Stimulated activated memory B cell treated with anti-CD40 and anti-IgM and Interleukin-4, amounts not matched to agents 10 μg/mL and 1 μg/mL and 100 μg/mL, for 72 hours (primary cell): ENCODE results near the gene IQCE.
A peak's percentile ranks its signal among the peaks of the same experiment; 100 is the strongest.

Source experiments
- ATAC-seq: fragments of 150-1000 bp; cut with Tn5 transposase; 2 replicates; pipeline ENCODE4 v1.10.0; 2021
- H3K27ac Mint-ChIP-seq: one replicate; pipeline ENCODE4 v1.8.0; 2022; ENCODE audit warnings: mild to moderate bottlenecking, mixed read lengths
- H3K27me3 Mint-ChIP-seq: one replicate; pipeline ENCODE4 v1.8.0; 2022; ENCODE audit warnings: mixed read lengths
- H3K36me3 Mint-ChIP-seq: one replicate; pipeline ENCODE4 v1.8.0; 2022; ENCODE audit warnings: mixed read lengths
- H3K4me1 Mint-ChIP-seq: one replicate; pipeline ENCODE4 v1.8.0; 2022; ENCODE audit warnings: mixed read lengths
- H3K4me3 Mint-ChIP-seq: one replicate; pipeline ENCODE4 v1.8.0; 2022; ENCODE audit warnings: mild to moderate bottlenecking, moderate library complexity, mixed read lengths
- H3K9me3 Mint-ChIP-seq: one replicate; pipeline ENCODE4 v1.8.0; 2022; ENCODE audit warnings: mixed read lengths

Gene IQCE

GRCh38 chr7:2650451-2650850 is 91.7 kb downstream of the IQCE start:
- Mint-ChIP-seq H3K27me3 (no peaks in the 10 kb centered on the region), H3K27ac (no peak overlapping the region), H3K36me3 (peaks cover 19% of the 10 kb centered on the region), H3K4me1 (peaks cover 5% of the 10 kb centered on the region), H3K4me3 (no peak overlapping the region), H3K9me3 (no peaks in the 10 kb centered on the region)
- ATAC-seq, result no peak

- no peaks in the 10 kb centered on the region for H3K4me1 Mint-ChIP-seq
- H3K36me3 Mint-ChIP-seq, result peaks cover 19% of the 10 kb centered on the region
- no peaks in the 10 kb centered on the region for H3K27me3 Mint-ChIP-seq
- no peak overlapping the region for H3K4me3 Mint-ChIP-seq
- ATAC-seq, result peak; percentile 21
- no peaks in the 10 kb centered on the region for H3K9me3 Mint-ChIP-seq
- no peak overlapping the region for H3K27ac Mint-ChIP-seq
Measured at GRCh38 chr7:2651336-2651735, 92.6 kb downstream of the IQCE start.

- no peaks in the 10 kb centered on the region for H3K9me3 Mint-ChIP-seq
- H3K4me3 Mint-ChIP-seq, result no peak overlapping the region
- H3K4me1 Mint-ChIP-seq, result no peaks in the 10 kb centered on the region
- H3K27ac Mint-ChIP-seq, result no peak overlapping the region
- no peaks in the 10 kb centered on the region for H3K27me3 Mint-ChIP-seq
- ATAC-seq, result no peak
- H3K36me3 Mint-ChIP-seq, result peaks cover 22% of the 10 kb centered on the region
Measured at GRCh38 chr7:2651847-2652735, 93.3 kb downstream of the IQCE start.

GRCh38 chr7:2652736-2653060 is 93.9 kb downstream of the IQCE start:
- Mint-ChIP-seq H3K27me3 (no peaks in the 10 kb centered on the region), H3K9me3 (no peaks in the 10 kb centered on the region), H3K36me3 (peaks cover 28% of the 10 kb centered on the region), H3K4me1 (no peaks in the 10 kb centered on the region), H3K27ac (no peak overlapping the region), H3K4me3 (no peak overlapping the region)
- no peak for ATAC-seq

- Mint-ChIP-seq H3K36me3 (peaks cover 20% of the 10 kb centered on the region), H3K4me3 (no peak overlapping the region)
Measured at GRCh38 chr7:2654059-2654458, 95.3 kb downstream of the IQCE start.

GRCh38 chr7:2655870-2656614 is 97.3 kb downstream of the IQCE start:
- Mint-ChIP-seq H3K36me3 (peaks cover 27% of the 10 kb centered on the region), H3K4me3 (no peak overlapping the region), H3K4me1 (no peaks in the 10 kb centered on the region), H3K9me3 (no peaks in the 10 kb centered on the region), H3K27me3 (no peaks in the 10 kb centered on the region), H3K27ac (no peak overlapping the region)
- no peak for ATAC-seq

More at GRCh38 chr7:2654059-2654458, 95.3 kb downstream of the IQCE start:
- no peak for ATAC-seq
- no peak overlapping the region for H3K27ac Mint-ChIP-seq
- no peaks in the 10 kb centered on the region for H3K9me3 Mint-ChIP-seq
- no peaks in the 10 kb centered on the region for H3K27me3 Mint-ChIP-seq
- H3K4me1 Mint-ChIP-seq, result no peaks in the 10 kb centered on the region

GRCh38 chr7:2657208-2657607 is 98.4 kb downstream of the IQCE start:
- ATAC-seq, result no peak
- no peaks in the 10 kb centered on the region for H3K9me3 Mint-ChIP-seq
- H3K36me3 Mint-ChIP-seq, result peaks cover 33% of the 10 kb centered on the region
- no peaks in the 10 kb centered on the region for H3K27me3 Mint-ChIP-seq
- H3K4me1 Mint-ChIP-seq, result no peaks in the 10 kb centered on the region
- no peak overlapping the region for H3K4me3 Mint-ChIP-seq
- H3K27ac Mint-ChIP-seq, result no peak overlapping the region

- ATAC-seq, result no peak
Measured at GRCh38 chr7:2657920-2658671, 99.3 kb downstream of the IQCE start.

GRCh38 chr7:2658941-2659340 is 100.2 kb downstream of the IQCE start:
- Mint-ChIP-seq H3K27me3 (no peaks in the 10 kb centered on the region), H3K4me3 (no peak overlapping the region), H3K36me3 (peaks cover 31% of the 10 kb centered on the region), H3K4me1 (no peaks in the 10 kb centered on the region), H3K27ac (no peak overlapping the region), H3K9me3 (no peaks in the 10 kb centered on the region)
- no peak for ATAC-seq

More at GRCh38 chr7:2657920-2658671, 99.3 kb downstream of the IQCE start:
- Mint-ChIP-seq H3K4me3 (no peak overlapping the region), H3K27ac (no peak overlapping the region), H3K4me1 (no peaks in the 10 kb centered on the region), H3K27me3 (no peaks in the 10 kb centered on the region), H3K36me3 (peaks cover 31% of the 10 kb centered on the region), H3K9me3 (no peaks in the 10 kb centered on the region)

GRCh38 chr7:2659556-2660358 is 101.0 kb downstream of the IQCE start:
- Mint-ChIP-seq H3K27me3 (no peaks in the 10 kb centered on the region), H3K27ac (no peak overlapping the region), H3K4me3 (no peak overlapping the region), H3K36me3 (peaks cover 31% of the 10 kb centered on the region), H3K9me3 (no peaks in the 10 kb centered on the region), H3K4me1 (no peaks in the 10 kb centered on the region)
- ATAC-seq, result peak; percentile 3

- H3K9me3 Mint-ChIP-seq, result no peaks in the 10 kb centered on the region
- no peak overlapping the region for H3K27ac Mint-ChIP-seq
- no peaks in the 10 kb centered on the region for H3K4me1 Mint-ChIP-seq
- peaks cover 31% of the 10 kb centered on the region for H3K36me3 Mint-ChIP-seq
- no peaks in the 10 kb centered on the region for H3K27me3 Mint-ChIP-seq
- ATAC-seq, result no peak
- H3K4me3 Mint-ChIP-seq, result no peak overlapping the region
Measured at GRCh38 chr7:2660359-2661095, 101.7 kb downstream of the IQCE start.

GRCh38 chr7:2661096-2661449 is 102.3 kb downstream of the IQCE start:
- peaks cover 31% of the 10 kb centered on the region for H3K36me3 Mint-ChIP-seq
- no peaks in the 10 kb centered on the region for H3K4me1 Mint-ChIP-seq
- no peak for ATAC-seq
- no peaks in the 10 kb centered on the region for H3K9me3 Mint-ChIP-seq
- H3K4me3 Mint-ChIP-seq, result no peak overlapping the region
- no peaks in the 10 kb centered on the region for H3K27me3 Mint-ChIP-seq
- no peak overlapping the region for H3K27ac Mint-ChIP-seq

GRCh38 chr7:2661602-2662272 is 103.0 kb downstream of the IQCE start:
- no peaks in the 10 kb centered on the region for H3K27me3 Mint-ChIP-seq
- H3K9me3 Mint-ChIP-seq, result no peaks in the 10 kb centered on the region
- no peaks in the 10 kb centered on the region for H3K4me1 Mint-ChIP-seq
- peaks cover 31% of the 10 kb centered on the region for H3K36me3 Mint-ChIP-seq
- H3K4me3 Mint-ChIP-seq, result no peak overlapping the region
- ATAC-seq, result peak; percentile 3
- H3K27ac Mint-ChIP-seq, result no peak overlapping the region
